COLO668 (cell line): ENCODE measurements around the gene PNO1.
A peak's percentile ranks its signal among the peaks of the same experiment; 100 is the strongest.
"Not testable (repeated sequence)": the region's sequence is repeated elsewhere in the genome, so short reads cannot be mapped to it uniquely, and the experiment has no call there.

Source experiments
- DNase-seq: peaks from one replicate; lab custom pipeline; 2025; ENCODE audit not compliant: unreplicated experiment; lab: John Stamatoyannopoulos, UW

Gene PNO1

GRCh38 chr2:68157402-68158133 lies at the start of gene PNO1:
Gene PNO1 (plus strand): TSS chr2:68157888. CDS start chr2:68157935, 47 bp downstream.
- DNase-seq: peak; percentile 94

DNA sequence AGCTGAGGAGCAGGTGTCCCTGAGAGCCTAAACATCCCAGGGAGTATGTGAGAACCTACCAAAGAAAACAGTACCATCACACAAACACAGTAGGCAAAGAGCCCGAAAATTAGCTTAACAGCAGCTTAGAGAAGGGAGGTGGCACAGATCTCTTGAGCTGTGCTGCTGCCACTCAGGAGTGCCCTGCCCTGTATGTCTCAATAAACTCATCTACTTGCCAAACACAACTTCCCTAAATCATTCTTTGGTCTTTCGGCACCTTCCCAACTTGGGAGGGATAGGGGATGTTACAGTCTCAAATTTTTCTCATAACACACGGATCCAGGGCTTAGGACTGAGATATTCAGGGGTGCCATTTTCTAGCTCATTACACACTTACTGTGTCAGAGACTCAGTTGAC lies 49.6 kb upstream of the PNO1 start:
- DNase-seq: no peak

DNA sequence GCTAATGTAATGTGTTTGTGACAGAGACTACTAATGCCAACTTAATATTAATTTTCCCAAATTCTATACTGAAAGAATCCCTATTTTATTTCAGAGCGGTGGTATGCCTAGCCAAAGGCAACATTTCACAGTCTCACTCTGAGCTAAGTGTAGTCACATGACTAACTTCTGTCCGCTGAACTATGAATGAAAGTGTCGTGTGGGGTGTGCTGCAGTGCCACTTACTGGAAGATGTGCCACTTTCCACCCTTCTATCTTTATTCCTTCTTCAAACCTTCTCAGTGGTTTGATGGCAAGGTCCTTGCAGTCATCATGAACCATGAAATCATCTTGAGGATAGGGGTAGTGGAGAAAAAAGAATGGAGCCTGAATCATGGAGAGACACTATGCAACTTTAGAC lies 47.6 kb upstream of the PNO1 start:
- no peak for DNase-seq

DNA sequence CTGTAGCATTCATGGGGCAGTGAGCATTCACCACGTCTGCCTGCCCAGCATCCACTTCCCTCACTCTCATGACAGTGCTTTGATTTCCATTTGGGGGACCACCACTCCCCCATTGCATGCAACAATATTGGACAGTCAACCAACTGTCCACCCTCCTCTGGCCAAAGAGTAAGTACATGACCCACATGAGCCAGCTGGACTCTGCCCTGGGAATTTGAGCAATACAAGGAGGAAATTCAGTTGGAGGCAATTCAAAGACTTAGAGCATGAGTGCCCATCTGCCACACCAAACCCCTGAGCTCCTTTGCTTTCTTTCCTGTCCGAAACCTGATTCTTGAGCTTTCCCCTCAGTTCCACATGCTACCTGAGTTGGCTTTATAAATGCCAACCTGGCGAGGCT lies 41.7 kb upstream of the PNO1 start:
- no peak for DNase-seq

- DNase-seq: not testable (repeated sequence)
Observed at GRCh38 chr2:68117922-68118321, 39.8 kb upstream of the PNO1 start.

DNA sequence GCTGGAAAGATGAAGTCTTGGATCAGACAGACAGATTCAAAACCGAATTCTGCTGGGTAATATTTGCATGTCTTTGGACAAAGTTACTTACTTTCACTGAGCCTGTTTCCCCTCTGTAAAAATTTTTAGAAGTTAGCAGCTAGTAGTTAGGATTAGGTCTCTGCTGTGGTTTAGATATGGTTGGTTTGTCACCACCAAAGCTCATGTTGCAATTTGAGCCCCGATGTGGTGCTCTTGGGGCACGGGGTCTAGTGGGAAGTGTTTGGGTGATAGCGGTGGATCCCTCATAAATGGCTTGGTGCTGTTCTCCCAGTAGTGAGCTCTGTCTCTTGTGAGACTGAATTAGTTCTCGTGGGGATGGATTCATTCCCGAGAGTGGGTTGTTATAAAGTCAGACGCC lies 38.9 kb upstream of the PNO1 start:
- no peak for DNase-seq

DNA sequence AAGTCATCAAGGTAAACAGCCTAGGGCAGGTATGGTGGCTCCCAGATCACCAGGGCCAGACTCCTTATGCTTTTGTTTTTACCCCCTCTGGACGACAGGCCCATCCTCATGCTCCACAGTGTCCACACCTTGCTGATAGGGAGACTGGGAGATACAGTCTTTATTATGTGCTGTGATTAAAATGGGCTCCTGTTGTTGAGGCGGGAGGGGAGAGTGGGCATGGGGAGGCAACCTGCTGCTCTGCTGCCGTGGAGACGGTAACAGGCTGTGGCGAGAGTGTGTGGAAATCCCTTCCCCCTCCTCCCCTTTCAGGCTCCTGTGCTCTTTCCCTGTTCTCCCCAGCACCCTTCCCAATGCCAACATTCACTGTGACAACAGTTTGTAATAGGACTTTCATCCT lies 38.2 kb upstream of the PNO1 start:
- no peak for DNase-seq

- DNase-seq: peak; percentile 81
Observed at GRCh38 chr2:68121873-68122679, 35.6 kb upstream of the PNO1 start.

DNA sequence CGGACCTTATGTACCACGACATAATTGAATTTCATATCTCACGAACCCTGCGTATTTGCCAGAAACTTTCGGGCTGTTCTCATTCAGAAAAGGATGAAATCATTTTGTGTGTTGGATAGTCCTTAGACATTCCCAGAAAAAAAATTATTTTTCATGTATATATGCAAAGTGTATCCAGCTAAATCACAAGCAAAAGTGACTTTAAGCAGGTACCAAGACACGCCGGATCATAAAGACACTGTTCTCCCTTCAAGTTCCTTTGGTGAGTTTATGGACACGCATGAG lies 35.1 kb upstream of the PNO1 start:
- no peak for DNase-seq

- DNase-seq: no peak
Observed at GRCh38 chr2:68124321-68124720, 33.4 kb upstream of the PNO1 start.

- DNase-seq: no peak
Observed at GRCh38 chr2:68125821-68126220, 31.9 kb upstream of the PNO1 start.

- no peak for DNase-seq
Observed at GRCh38 chr2:68126561-68126960, 31.1 kb upstream of the PNO1 start.

DNA sequence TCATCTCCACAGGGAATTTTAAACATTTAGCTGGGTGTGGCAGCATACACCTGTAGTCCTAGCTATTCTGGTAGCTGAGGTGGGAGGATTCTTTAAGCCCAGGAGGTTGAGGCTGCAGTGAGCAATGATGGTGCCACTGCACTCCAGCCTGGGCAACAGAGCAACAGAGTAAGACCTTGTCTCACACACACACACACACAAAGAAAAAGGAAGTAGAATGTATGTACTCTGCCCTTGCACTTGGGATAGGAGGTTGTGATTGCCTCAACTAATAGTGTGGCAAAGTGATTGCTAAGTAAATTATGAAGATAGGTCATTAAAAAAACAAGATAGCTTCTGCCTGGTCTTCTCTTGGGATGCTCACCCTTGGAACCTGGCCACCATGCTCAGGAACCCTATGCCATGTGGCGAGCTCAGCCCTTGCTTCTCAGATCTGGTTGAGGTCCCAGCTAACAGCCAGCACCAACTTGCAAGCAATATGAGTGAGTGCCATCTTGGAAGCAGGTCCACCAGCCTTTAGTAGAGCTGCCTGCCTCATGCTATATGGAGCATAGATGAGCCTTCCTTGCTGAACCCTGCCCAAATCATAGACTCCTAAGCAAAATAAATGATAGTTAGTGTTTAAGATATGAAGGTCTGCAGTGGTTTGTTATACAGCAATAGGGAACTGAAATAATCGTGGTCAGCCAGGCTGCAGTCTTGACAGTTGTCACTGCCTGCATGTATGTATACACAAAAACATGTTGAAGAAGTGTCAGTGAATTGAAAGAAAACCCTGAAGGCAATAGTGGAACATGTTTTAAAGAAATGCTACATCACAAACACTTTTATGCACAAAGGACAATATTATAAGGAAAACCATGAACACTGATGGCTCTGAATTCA lies 30.1 kb upstream of the PNO1 start:
- no peak for DNase-seq

GRCh38 chr2:68134120-68134519 lies 23.6 kb upstream of the PNO1 start:
- DNase-seq: no peak

- no peak for DNase-seq
Observed at GRCh38 chr2:68134554-68134953, 23.1 kb upstream of the PNO1 start.

GRCh38 chr2:68135448-68136320 lies 22.0 kb upstream of the PNO1 start:
- DNase-seq: no peak

- DNase-seq: no peak
Observed at GRCh38 chr2:68141875-68142274, 15.8 kb upstream of the PNO1 start.

GRCh38 chr2:68151037-68151436 lies 6.7 kb upstream of the PNO1 start:
- no peak for DNase-seq

DNA sequence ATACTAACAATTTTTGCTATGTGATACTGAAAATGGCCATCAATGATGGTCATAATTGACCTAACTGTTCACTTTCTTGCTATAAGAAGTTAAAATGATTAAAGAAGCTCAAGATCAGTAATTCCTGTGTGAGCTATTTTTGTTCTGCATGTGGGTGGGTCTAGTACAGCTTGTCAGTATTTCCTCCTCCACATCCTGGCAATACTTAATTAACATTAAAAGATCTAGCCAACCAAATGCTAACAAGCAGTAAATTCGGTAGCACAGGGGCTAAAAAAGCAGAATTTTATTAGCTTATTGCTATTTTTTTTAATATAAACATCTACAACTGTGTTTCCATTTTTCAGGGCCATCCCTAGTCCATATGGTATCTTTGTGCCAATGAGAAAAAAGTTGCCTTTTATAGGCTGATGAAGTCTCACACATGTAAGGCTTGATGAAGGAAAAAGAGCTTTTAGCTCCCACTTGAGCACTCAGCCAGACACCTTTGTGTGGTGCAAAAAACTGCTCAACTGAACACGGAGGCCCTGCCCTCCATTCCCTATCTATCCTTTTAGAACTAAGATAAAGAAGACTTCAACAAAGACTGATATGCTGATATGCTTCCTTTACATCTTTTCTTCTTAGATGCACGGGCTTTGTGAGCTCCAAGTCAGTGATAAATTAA lies 4.9 kb upstream of the PNO1 start:
- no peak for DNase-seq

DNA sequence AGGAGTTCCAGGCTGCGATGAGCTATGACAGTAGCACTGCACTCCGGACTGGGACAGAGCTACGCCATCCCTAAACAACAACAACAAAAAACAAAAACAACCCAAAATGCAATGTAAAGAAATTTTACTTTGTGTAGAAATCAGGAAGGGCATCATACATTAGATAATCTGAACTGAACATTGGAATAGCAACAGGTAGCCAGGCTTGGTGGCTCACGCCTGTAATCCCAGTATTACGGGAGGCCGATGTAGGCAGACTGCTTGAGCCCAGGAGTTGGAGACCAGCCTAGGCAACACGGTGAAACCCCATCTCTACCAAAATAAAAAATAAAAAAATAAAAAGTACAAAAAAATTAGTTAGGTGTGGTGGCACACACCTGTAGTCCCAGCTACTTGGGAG lies 2.1 kb upstream of the PNO1 start:
- DNase-seq: no peak
